Transverse colon (tissue), 4 donors: Measurements from ENCODE around the gene SHISA7.

Experiments
- CTCF ChIP-seq, 5 experiments: fragments of 200-600 bp in 3 of 5; fragments of 450-650 bp in 2 of 5; sonication (generic) in 3 of 5; IDR thresholded peaks; 1 replicate in 2 of 5; 2 replicates in 3 of 5; pipeline ENCODE4 v1.5.1; 2016 to 2017; ENCODE audit warnings: antibody characterized with exemption in 5 of 5, inconsistent platforms in 3 of 5, mild to moderate bottlenecking in 2 of 5, moderate library complexity in 1 of 5
- EP300 ChIP-seq: sonication (generic); formaldehyde crosslinking; IDR thresholded peaks from one replicate; pipeline ENCODE4 v1.6.1; 2017; ENCODE audit warnings: antibody characterized with exemption, low read depth
- POLR2A ChIP-seq: fragments of 450-650 bp; IDR thresholded peaks from one replicate; pipeline ENCODE4 v1.6.1; 2016; ENCODE audit warnings: antibody characterized with exemption, mild to moderate bottlenecking, moderate library complexity
- POLR2AphosphoS5 ChIP-seq, 3 donors: sonication (generic); formaldehyde crosslinking; IDR thresholded peaks; one replicate each; pipeline ENCODE4 v1.6.1; 2016; ENCODE audit warnings: antibody characterized with exemption in 3 of 3

GRCh38 chr19:55492362-55492944 is 49.4 kb upstream of the SHISA7 start:
- no peak for TF ChIP-seq POLR2A
- no peak for TF ChIP-seq CTCF (IDR thresholded peaks at IDR 0.05)
- TF ChIP-seq EP300, result no peak
- TF ChIP-seq POLR2AphosphoS5 (IDR thresholded peaks at IDR 0.05), result no peak
